T-helper 2 cell treated with Interferon-gamma antibody and Interleukin-4, amounts not matched to agents 100 ng/mL and 5 ng/mL, for 36 hours (primary cell): ENCODE results near the gene KLHL22. TPM values are rescaled to one million over a fixed set of nuclear protein-coding genes. Genes with fewer than 3 reads are reported as not detected.

Source experiments
- intact Hi-C: fragments of 100-400 bp; cut with micrococcal nuclease; formaldehyde crosslinking; loops from one replicate; pipeline ENCODE4 v1.15.1; 2023
- total RNA-seq: library from RNA; stranded (reverse); gene quantifications from 2 replicates; pipeline ENCODE4 v1.2.3, GENCODE V29; 2022

Gene KLHL22
- total RNA-seq, 1 donor from 2014 or later = 52.1 TPM

- intact Hi-C loops = loop anchor here (10.0 kb wide), 1 partner anchor 281 kb away; the partner anchor contains the start of gene CCDC188
These were observed 59.9 kb downstream of the KLHL22 start for GRCh38 chr22:20435436-20436306.

- intact Hi-C loops = loop anchor here (10.0 kb wide), 1 partner anchor 280 kb away; the partner anchor contains the start of gene CCDC188
These were observed 60.8 kb downstream of the KLHL22 start for GRCh38 chr22:20434773-20435172.

- intact Hi-C loops = loop anchor here (10.0 kb wide), 1 partner anchor 280 kb away; the partner anchor contains the start of gene CCDC188
These were observed 61.3 kb downstream of the KLHL22 start for GRCh38 chr22:20434264-20434751.

GRCh38 chr22:20433686-20434241 lies 61.8 kb downstream of the KLHL22 start:
- intact Hi-C loops = loop anchor here (10.0 kb wide), 1 partner anchor 279 kb away; the partner anchor contains the start of gene CCDC188

GRCh38 chr22:20433191-20433590 lies 62.4 kb downstream of the KLHL22 start:
- intact Hi-C loops = loop anchor here (10.0 kb wide), 1 partner anchor 278 kb away; the partner anchor contains the start of gene CCDC188

GRCh38 chr22:20432244-20432686 lies 63.3 kb downstream of the KLHL22 start:
- intact Hi-C loops = loop anchor here (10.0 kb wide), 1 partner anchor 277 kb away; the partner anchor contains the start of gene CCDC188

- intact Hi-C loops = loop anchor here (10.0 kb wide), 1 partner anchor 277 kb away; the partner anchor contains the start of gene CCDC188
These were observed 63.9 kb downstream of the KLHL22 start for GRCh38 chr22:20431511-20432192.

- intact Hi-C loops = loop anchor here (10.0 kb wide), 1 partner anchor 276 kb away; the partner anchor contains the start of gene CCDC188
These were observed 64.7 kb downstream of the KLHL22 start for GRCh38 chr22:20430720-20431510.

- intact Hi-C loops = loop anchor here (10.0 kb wide), 1 partner anchor 275 kb away; the partner anchor contains the start of gene CCDC188
These were observed 65.4 kb downstream of the KLHL22 start for GRCh38 chr22:20430101-20430719.

GRCh38 chr22:20429254-20430100 lies 66.1 kb downstream of the KLHL22 start:
- intact Hi-C loops = loop anchor here (1.0 to 10.0 kb wide), 3 partner anchors 35 to 275 kb away; partner anchors contain the start of genes CCDC188 and ZNF74

- intact Hi-C loops = loop anchor here (1.0 to 2.0 kb wide), 2 partner anchors 34 to 68 kb away; partner anchors contain the start of gene ZNF74
These were observed 66.9 kb downstream of the KLHL22 start for GRCh38 chr22:20428496-20429253.

GRCh38 chr22:20427945-20428417 lies 67.6 kb downstream of the KLHL22 start:
- intact Hi-C loops = loop anchor here (2.0 kb wide), 1 partner anchor 33 kb away; the partner anchor contains the start of gene ZNF74

GRCh38 chr22:20427104-20427944 lies 68.3 kb downstream of the KLHL22 start:
- intact Hi-C loops = no loop called here

- intact Hi-C loops = no loop called here
These were observed 69.4 kb downstream of the KLHL22 start for GRCh38 chr22:20426259-20426615.

GRCh38 chr22:20425566-20426258 lies 69.9 kb downstream of the KLHL22 start:
- intact Hi-C loops = no loop called here

- intact Hi-C loops = no loop called here
These were observed 70.5 kb downstream of the KLHL22 start for GRCh38 chr22:20424932-20425565.
